Thyroid gland (tissue), 4 donors: ENCODE results near the gene TTK. TPM values are rescaled to one million over a fixed set of nuclear protein-coding genes. Genes with fewer than 3 reads are reported as not detected.

Source experiments
- DNase-seq, 2 donors: peaks; one replicate each; pipeline ENCODE4 v3.0.0-alpha.2; 2019
- H3K27ac ChIP-seq, 3 donors: fragments of 200-600 bp; sonication (generic); 1 replicate in 2 of 3; 2 replicates in 1 of 3; pipeline ENCODE4 v1.5.1; 2016 to 2019; ENCODE audit warnings: mild to moderate bottlenecking in 1 of 3, moderate library complexity in 1 of 3
- H3K27me3 ChIP-seq: fragments of 200-600 bp; sonication (generic); one replicate; pipeline ENCODE4 v1.5.1; 2019
- H3K36me3 ChIP-seq, 2 donors: fragments of 200-600 bp; sonication (generic); one replicate each; pipeline ENCODE4 v1.5.1; 2016 to 2019
- H3K4me1 ChIP-seq, 2 donors: fragments of 200-600 bp; sonication (generic); one replicate each; pipeline ENCODE4 v1.5.1; 2017 to 2019
- H3K4me3 ChIP-seq, 3 donors: fragments of 200-600 bp; sonication (generic); replicated peaks in 1 of 3; 1 replicate in 2 of 3; 2 replicates in 1 of 3; pipeline ENCODE4 v1.5.1; 2016; ENCODE audit warnings: mild to moderate bottlenecking in 1 of 3
- H3K9me3 ChIP-seq: fragments of 200-600 bp; sonication (generic); one replicate; pipeline ENCODE4 v1.5.1; 2017
- POLR2A ChIP-seq, 2 donors: fragments of 450-650 bp; IDR thresholded peaks; one replicate each; pipeline ENCODE4 v1.6.1; 2017; ENCODE audit warnings: antibody characterized with exemption in 2 of 2, mild to moderate bottlenecking in 2 of 2, moderate library complexity in 1 of 2
- WGBS, 2 donors: methylation state at CpG; one replicate each; pipeline ENCODE4 v1.1.5; 2017; 5-methylcytosine and 5-hydroxymethylcytosine counted together
- intact Hi-C: fragments of 100-400 bp; cut with DNase I; formaldehyde crosslinking; loops from one replicate; pipeline ENCODE4 v1.15.1; 2023
- total RNA-seq, 4 donors: library from RNA; depleted of rRNA; stranded (reverse); fragments of >200 nt; gene quantifications; one replicate each; pipeline ENCODE4 v1.2.3, GENCODE V29; 2016
- TF ChIP-seq, protein P1 (sequence below), 6 experiments: fragments of 200-600 bp in 3 of 6; fragments of 450-650 bp in 3 of 6; sonication (generic) in 3 of 6; IDR thresholded peaks; one replicate each; pipeline ENCODE4 v1.5.1; 2016 to 2019; ENCODE audit warnings: antibody characterized with exemption in 6 of 6, mild to moderate bottlenecking in 2 of 6, inconsistent platforms in 1 of 6, moderate library complexity in 1 of 6

The TTK gene
- total RNA-seq, 4 donors from 2014 or later: 0.33 to 1.9 (median 0.81) TPM; not detected in 1

DNA sequence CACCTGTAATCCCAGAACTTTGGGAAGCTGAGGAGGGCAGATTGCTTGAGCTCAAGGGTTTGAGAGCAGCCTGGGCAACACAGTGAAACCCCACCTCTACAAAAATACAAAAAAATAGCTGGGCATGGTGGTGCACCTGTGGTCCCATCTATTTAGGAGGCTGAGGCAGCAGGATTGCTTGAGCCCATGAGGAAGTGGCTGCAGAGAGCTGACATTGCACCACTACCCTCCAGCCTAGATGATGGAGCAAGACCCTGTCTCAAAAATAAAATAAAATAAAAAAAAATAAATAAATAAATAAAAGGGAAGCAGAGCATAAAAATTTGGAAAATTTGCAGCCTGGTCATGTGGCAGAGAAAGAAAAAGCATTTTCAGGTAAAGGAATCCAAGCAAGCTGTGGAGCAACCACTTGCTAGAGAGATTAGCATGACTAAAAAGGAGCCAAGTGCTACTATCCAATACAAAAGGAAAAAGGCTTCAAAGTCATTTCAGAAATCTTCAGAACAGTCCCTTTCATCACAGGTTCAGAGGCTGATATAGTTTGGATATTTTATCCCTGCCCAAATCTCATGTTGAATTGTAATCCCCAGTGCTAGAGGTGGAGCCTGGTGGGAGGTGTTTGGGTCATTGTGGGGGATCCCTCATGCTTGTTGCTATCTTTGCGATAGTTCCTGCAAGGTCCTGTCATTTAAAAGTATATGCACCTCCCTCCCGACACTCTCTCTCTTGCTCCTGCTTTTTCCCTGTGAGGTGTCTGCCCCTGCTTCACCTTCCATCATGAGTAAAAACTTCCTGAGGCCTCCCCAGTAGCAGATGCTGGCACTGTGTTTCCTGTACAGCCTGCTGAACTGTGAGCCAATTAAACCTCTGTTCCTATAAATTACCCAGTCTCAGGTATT lies 11.2 kb upstream of the TTK start:
- DNase-seq: no peak
- no peaks in the 10 kb centered on the region for H3K4me1 ChIP-seq
- no peaks in the 10 kb centered on the region for H3K9me3 ChIP-seq
- no peak for TF ChIP-seq POLR2A (IDR thresholded peaks at IDR 0.05)
- TF ChIP-seq, protein P1, sequence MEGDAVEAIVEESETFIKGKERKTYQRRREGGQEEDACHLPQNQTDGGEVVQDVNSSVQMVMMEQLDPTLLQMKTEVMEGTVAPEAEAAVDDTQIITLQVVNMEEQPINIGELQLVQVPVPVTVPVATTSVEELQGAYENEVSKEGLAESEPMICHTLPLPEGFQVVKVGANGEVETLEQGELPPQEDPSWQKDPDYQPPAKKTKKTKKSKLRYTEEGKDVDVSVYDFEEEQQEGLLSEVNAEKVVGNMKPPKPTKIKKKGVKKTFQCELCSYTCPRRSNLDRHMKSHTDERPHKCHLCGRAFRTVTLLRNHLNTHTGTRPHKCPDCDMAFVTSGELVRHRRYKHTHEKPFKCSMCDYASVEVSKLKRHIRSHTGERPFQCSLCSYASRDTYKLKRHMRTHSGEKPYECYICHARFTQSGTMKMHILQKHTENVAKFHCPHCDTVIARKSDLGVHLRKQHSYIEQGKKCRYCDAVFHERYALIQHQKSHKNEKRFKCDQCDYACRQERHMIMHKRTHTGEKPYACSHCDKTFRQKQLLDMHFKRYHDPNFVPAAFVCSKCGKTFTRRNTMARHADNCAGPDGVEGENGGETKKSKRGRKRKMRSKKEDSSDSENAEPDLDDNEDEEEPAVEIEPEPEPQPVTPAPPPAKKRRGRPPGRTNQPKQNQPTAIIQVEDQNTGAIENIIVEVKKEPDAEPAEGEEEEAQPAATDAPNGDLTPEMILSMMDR (IDR thresholded peaks at IDR 0.05): no peak
- no peaks in the 10 kb centered on the region for H3K27me3 ChIP-seq
- 63 to 72% methylated on average over 2 of the region's 2 CpGs for WGBS, 2 donors
- H3K27ac ChIP-seq: no peak overlapping the region
- intact Hi-C loops: no loop called here
- H3K4me3 ChIP-seq: no peak overlapping the region
- H3K36me3 ChIP-seq: no peaks in the 10 kb centered on the region

DNA sequence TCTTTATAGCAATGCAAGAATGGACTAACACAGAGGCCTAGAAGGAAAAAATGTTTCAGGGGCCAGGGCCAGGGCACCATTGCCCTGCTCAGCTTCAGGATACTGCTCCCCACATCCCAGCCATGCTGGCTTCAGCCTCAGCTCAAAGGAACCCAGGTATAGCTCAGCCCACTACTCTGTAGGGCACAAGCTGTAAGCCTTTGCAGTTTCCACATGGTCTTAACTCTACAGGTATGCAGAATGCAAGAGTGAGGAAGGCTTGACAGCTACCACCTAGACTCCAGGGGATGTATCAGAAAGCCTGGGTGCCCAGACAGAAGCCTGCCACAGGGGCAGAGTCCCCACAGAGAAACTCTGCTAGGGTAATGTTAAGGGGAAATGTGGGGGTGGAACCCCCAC lies 10.5 kb upstream of the TTK start:
- no peak overlapping the region for H3K4me3 ChIP-seq
- H3K4me1 ChIP-seq: no peaks in the 10 kb centered on the region
- no peak for DNase-seq
- intact Hi-C loops: no loop called here
- H3K27me3 ChIP-seq: no peaks in the 10 kb centered on the region
- TF ChIP-seq, protein P1 (IDR thresholded peaks at IDR 0.05): no peak
- TF ChIP-seq POLR2A (IDR thresholded peaks at IDR 0.05): no peak
- no peaks in the 10 kb centered on the region for H3K9me3 ChIP-seq
- H3K27ac ChIP-seq: no peak overlapping the region
- H3K36me3 ChIP-seq: no peaks in the 10 kb centered on the region

DNA sequence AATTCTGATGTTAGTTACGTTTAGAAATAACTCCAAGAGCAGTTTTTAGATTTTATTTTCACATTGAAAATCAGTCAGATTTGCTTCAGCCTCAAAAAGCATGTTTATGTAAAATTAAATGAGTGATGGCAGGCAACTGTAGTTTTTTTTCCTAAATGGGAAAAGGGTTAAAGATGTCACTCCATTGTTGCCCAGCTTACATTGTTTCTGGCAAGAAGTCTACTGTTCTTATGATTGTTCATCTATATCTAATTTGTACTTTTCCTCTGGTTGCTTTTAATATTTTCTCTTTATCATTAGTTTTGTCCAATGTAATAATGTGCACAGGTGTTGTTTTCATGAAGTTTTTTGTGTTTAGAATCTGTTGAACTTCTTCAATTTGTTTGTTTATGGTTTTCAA lies 6.7 kb upstream of the TTK start:
- no peak for DNase-seq
- Histone ChIP-seq H3K9me3 (no peaks in the 10 kb centered on the region), H3K27me3 (no peaks in the 10 kb centered on the region), H3K27ac (no peak overlapping the region), H3K36me3 (no peaks in the 10 kb centered on the region), H3K4me3 (no peak overlapping the region), H3K4me1 (no peaks in the 10 kb centered on the region)
- TF ChIP-seq, protein P1 (IDR thresholded peaks at IDR 0.05): no peak
- no peak for TF ChIP-seq POLR2A (IDR thresholded peaks at IDR 0.05)
- WGBS, 2 donors: 59 to 76% methylated on average over 1 of the region's 1 CpG
- intact Hi-C loops: no loop called here

DNA sequence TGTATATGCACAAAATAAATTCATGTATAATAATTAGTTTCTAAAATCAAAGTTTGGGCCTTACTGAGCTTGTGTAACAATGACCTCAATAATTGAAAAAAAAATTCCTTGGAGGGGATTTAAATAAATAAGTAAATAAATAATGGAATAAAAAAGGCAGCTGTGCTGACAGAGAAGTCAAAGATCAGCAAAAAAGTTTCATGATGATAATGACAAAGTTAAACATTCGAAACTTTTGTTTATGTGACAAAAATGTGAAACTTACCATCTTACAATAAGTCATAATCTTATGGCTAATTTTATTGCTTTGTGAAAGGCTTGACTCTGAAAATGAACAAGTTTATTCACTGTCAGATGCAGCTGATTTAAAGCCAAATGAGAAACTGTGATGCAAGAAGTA lies 3.1 kb upstream of the TTK start:
- H3K36me3 ChIP-seq: no peaks in the 10 kb centered on the region
- DNase-seq: no peak
- TF ChIP-seq, protein P1 (IDR thresholded peaks at IDR 0.05): no peak
- TF ChIP-seq POLR2A (IDR thresholded peaks at IDR 0.05): no peak
- no peak overlapping the region for H3K27ac ChIP-seq
- H3K4me3 ChIP-seq: no peak overlapping the region
- peaks cover 0 to 6% of the 10 kb centered on the region in 2 donors for H3K4me1 ChIP-seq
- intact Hi-C loops: no loop called here
- H3K27me3 ChIP-seq: no peaks in the 10 kb centered on the region
- 88 to 89% methylated on average over 1 of the region's 1 CpG for WGBS, 2 donors
- H3K9me3 ChIP-seq: no peaks in the 10 kb centered on the region

DNA sequence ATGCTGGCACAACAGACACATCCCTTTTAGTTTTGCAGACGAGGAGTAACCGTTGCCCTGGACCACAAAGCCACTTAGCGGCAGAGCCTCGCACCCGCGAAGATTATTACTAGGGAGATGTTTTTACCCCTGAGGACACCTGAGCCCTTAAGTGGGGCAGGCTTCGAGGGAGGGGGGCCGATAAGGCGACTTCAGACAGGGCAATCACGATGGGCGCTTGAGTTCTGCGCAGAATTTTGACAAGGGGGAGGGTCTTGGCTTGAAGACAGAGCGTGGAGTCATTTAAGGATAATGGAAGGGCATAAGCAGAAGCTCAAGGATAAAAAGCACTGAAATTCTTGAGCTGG lies 650 bp upstream of the TTK start:
- DNase-seq: peak; percentile 27 to 51
- intact Hi-C loops: no loop called here
- no peaks in the 10 kb centered on the region for H3K27me3 ChIP-seq
- peaks cover 0 to 6% of the 10 kb centered on the region in 2 donors for H3K4me1 ChIP-seq
- H3K27ac ChIP-seq: peak overlapping the region; percentile 75 to 81 (median 81)
- WGBS, 2 donors: 3 to 5% methylated on average over 13 of the region's 13 CpGs
- H3K36me3 ChIP-seq: no peaks in the 10 kb centered on the region
- peak overlapping the region; percentile 22 to 54 (median 37) for H3K4me3 ChIP-seq
- no peaks in the 10 kb centered on the region for H3K9me3 ChIP-seq
- TF ChIP-seq POLR2A (IDR thresholded peaks at IDR 0.05): no peak
- TF ChIP-seq, protein P1 (IDR thresholded peaks at IDR 0.05): no peak
